ENCODE results near the gene CPSF4L.

- TF ChIP-seq CTCF (conservative IDR thresholded peaks at IDR 0.05; ENCODE audit: low read length) (no peak), EZH2phosphoT487 (IDR thresholded peaks at IDR 0.05; ENCODE audit: borderline replicate concordance, low read depth, low read length) (no peak)
Observed at GRCh38 chr17:73208139-73208827, 53.4 kb downstream of the CPSF4L start.

Measured in OCI-LY7 (cell line).